Natural killer cell (primary cell): ENCODE measurements around the gene TAF6. TPM values are rescaled to one million over a fixed set of nuclear protein-coding genes. Genes with fewer than 3 reads are reported as not detected.

ENCODE experiments used
- ATAC-seq, 3 donors: fragments of 150-1000 bp in 2 of 3; fragments of 200-7000 bp in 1 of 3; cut with Tn5 transposase; 1 replicate in 1 of 3; 2 replicates in 2 of 3; pipeline ENCODE4 v1.10.0; 2021; ENCODE audit warnings: mild to moderate bottlenecking in 2 of 3, moderate library complexity in 2 of 3
- DNase-seq, 2 donors: peaks; one replicate each; pipeline versions ENCODE4 v3.0.0 to v3.0.0-alpha.2; 2013 to 2021; ENCODE audit warnings: mixed read lengths in 1 of 2
- H3K27ac ChIP-seq: one replicate; pipeline ENCODE4 v1.5.1; 2013; ENCODE audit warnings: mild to moderate bottlenecking, low read length
- H3K27me3 ChIP-seq: one replicate; pipeline ENCODE4 v1.6.1; 2013; ENCODE audit warnings: low read length; ENCODE audit not compliant: control insufficient read depth, insufficient read depth
- H3K36me3 ChIP-seq: one replicate; pipeline ENCODE4 v1.6.1; 2013; ENCODE audit warnings: low read length; ENCODE audit not compliant: control insufficient read depth, insufficient read depth
- H3K4me1 ChIP-seq: one replicate; pipeline ENCODE4 v1.6.1; 2013; ENCODE audit warnings: low read length; ENCODE audit not compliant: control insufficient read depth, insufficient read depth
- H3K4me3 ChIP-seq: one replicate; pipeline ENCODE4 v1.5.1; 2013; ENCODE audit warnings: low read length
- H3K9me3 ChIP-seq: one replicate; pipeline ENCODE4 v1.6.1; 2013; ENCODE audit warnings: low read length; ENCODE audit not compliant: control insufficient read depth, insufficient read depth
- H3K27ac Mint-ChIP-seq, 2 donors: one replicate each; pipeline ENCODE4 v1.8.0; 2022; ENCODE audit warnings: mild to moderate bottlenecking in 2 of 2, mixed read lengths in 2 of 2, moderate library complexity in 1 of 2
- H3K27me3 Mint-ChIP-seq, 2 donors: one replicate each; pipeline ENCODE4 v1.8.0; 2022; ENCODE audit warnings: low read depth in 2 of 2, mixed read lengths in 2 of 2
- H3K36me3 Mint-ChIP-seq: one replicate; pipeline ENCODE4 v1.8.0; 2022; ENCODE audit warnings: mixed read lengths
- H3K4me1 Mint-ChIP-seq, 2 donors: one replicate each; pipeline ENCODE4 v1.8.0; 2022; ENCODE audit warnings: mixed read lengths in 2 of 2
- H3K4me3 Mint-ChIP-seq: one replicate; pipeline ENCODE4 v1.8.0; 2022; ENCODE audit warnings: mild to moderate bottlenecking, moderate library complexity, mixed read lengths
- H3K9me3 Mint-ChIP-seq, 2 donors: one replicate each; pipeline ENCODE4 v1.8.0; 2022; ENCODE audit warnings: mixed read lengths in 2 of 2
- CTCF ChIP-seq: fragments of 200-600 bp; IDR thresholded peaks from one replicate; pipeline ENCODE4 v1.8.0; 2022; ENCODE audit warnings: antibody characterized with exemption
- WGBS: methylation state at CpG from one replicate; pipeline ENCODE4 v1.1.7; 2013; ENCODE audit warnings: missing lambda C conversion rate; ENCODE audit not compliant: insufficient coverage; 5-methylcytosine and 5-hydroxymethylcytosine counted together
- intact Hi-C: fragments of 100-400 bp; cut with micrococcal nuclease; formaldehyde crosslinking; loops from one replicate; pipeline ENCODE4 v1.14.2; 2022
- total RNA-seq, 4 donors: library from RNA; stranded (reverse); fragments of 120-200 nt in 1 of 4; gene quantifications; one replicate each; pipeline versions ENCODE4 v1.2.3 to v1.2.4, GENCODE V29; 2013 to 2022

Gene TAF6
- total RNA-seq, 3 donors from 2014 or later (not counting 1 experiment from before 2014, with no cell fraction given): 42.2 to 56.8 (median 47.9) TPM

- Mint-ChIP-seq H3K27ac (no peak overlapping the region), H3K4me3 (no peak overlapping the region), H3K9me3 (no peaks in the 10 kb centered on the region), H3K27me3 (no peaks in the 10 kb centered on the region), H3K4me1 (no peaks in the 10 kb centered on the region), H3K36me3 (peaks cover 5% of the 10 kb centered on the region)
- DNase-seq: no peak
- no peak for ATAC-seq
- 93% methylated on average over 8 of the region's 8 CpGs for WGBS
- Histone ChIP-seq H3K27me3 (no peaks in the 10 kb centered on the region), H3K36me3 (peaks cover 36% of the 10 kb centered on the region), H3K27ac (no peak overlapping the region), H3K4me3 (no peak overlapping the region), H3K9me3 (peaks cover 8% of the 10 kb centered on the region), H3K4me1 (no peaks in the 10 kb centered on the region)
- intact Hi-C loops: no loop called here
- TF ChIP-seq CTCF: no peak
Measured at GRCh38 chr7:100065452-100066186, 53.5 kb downstream of the TAF6 start.

- no peak for ATAC-seq
- H3K36me3 Mint-ChIP-seq: no peaks in the 10 kb centered on the region
Measured at GRCh38 chr7:100064162-100064561, 55.0 kb downstream of the TAF6 start.

GRCh38 chr7:100063376-100063775, 55.8 kb downstream of the TAF6 start:
- DNase-seq (no peak), ATAC-seq (no peak)
- H3K4me1 ChIP-seq: no peaks in the 10 kb centered on the region
- H3K36me3 Mint-ChIP-seq: no peaks in the 10 kb centered on the region
- peaks cover 32% of the 10 kb centered on the region for H3K36me3 ChIP-seq
- H3K4me3 Mint-ChIP-seq: no peak overlapping the region
- H3K4me1 Mint-ChIP-seq: no peaks in the 10 kb centered on the region
- H3K27ac Mint-ChIP-seq: no peak overlapping the region
- no peaks in the 10 kb centered on the region for H3K9me3 ChIP-seq
- 96% methylated on average over 4 of the region's 4 CpGs for WGBS
- no peak overlapping the region for H3K4me3 ChIP-seq
- H3K27me3 Mint-ChIP-seq: no peaks in the 10 kb centered on the region
- intact Hi-C loops: no loop called here
- H3K27ac ChIP-seq: no peak overlapping the region
- H3K27me3 ChIP-seq: no peaks in the 10 kb centered on the region
- H3K9me3 Mint-ChIP-seq: no peaks in the 10 kb centered on the region
- TF ChIP-seq CTCF: no peak

More at GRCh38 chr7:100064162-100064561, 55.0 kb downstream of the TAF6 start:
- H3K36me3 ChIP-seq: peaks cover 29% of the 10 kb centered on the region
- H3K4me1 ChIP-seq: no peaks in the 10 kb centered on the region
- 95% methylated on average over 7 of the region's 9 CpGs for WGBS
- no peaks in the 10 kb centered on the region for H3K27me3 Mint-ChIP-seq
- no peaks in the 10 kb centered on the region for H3K27me3 ChIP-seq
- H3K9me3 Mint-ChIP-seq: no peaks in the 10 kb centered on the region
- DNase-seq: no peak
- H3K27ac Mint-ChIP-seq: no peak overlapping the region
- TF ChIP-seq CTCF: no peak
- no peak overlapping the region for H3K4me3 Mint-ChIP-seq
- H3K4me3 ChIP-seq: no peak overlapping the region
- H3K9me3 ChIP-seq: no peaks in the 10 kb centered on the region
- H3K27ac ChIP-seq: no peak overlapping the region
- intact Hi-C loops: no loop called here
- H3K4me1 Mint-ChIP-seq: no peaks in the 10 kb centered on the region
